Nephron progenitor cell (in vitro differentiated cells): ENCODE results near the gene GK.
"Not testable (repeated sequence)": the region's sequence is repeated elsewhere in the genome, so short reads cannot be mapped to it uniquely, and the experiment has no call there.

Source experiments
- DNase-seq: peaks from one replicate; pipeline ENCODE4 v3.0.0; 2021
- H3K27ac Mint-ChIP-seq: 2 replicates; pipeline ENCODE4 v1.8.0; 2021; ENCODE audit warnings: mild to moderate bottlenecking, moderate library complexity, mixed read lengths
- H3K27me3 Mint-ChIP-seq: 2 replicates; pipeline ENCODE4 v1.8.0; 2021; ENCODE audit warnings: mild to moderate bottlenecking, low read depth, mixed read lengths; ENCODE audit not compliant: poor library complexity
- H3K36me3 Mint-ChIP-seq: 2 replicates; pipeline ENCODE4 v1.8.0; 2021; ENCODE audit warnings: low read depth, mixed read lengths
- H3K4me1 Mint-ChIP-seq: 2 replicates; pipeline ENCODE4 v1.8.0; 2021; ENCODE audit warnings: mixed read lengths
- H3K4me3 Mint-ChIP-seq: 2 replicates; pipeline ENCODE4 v1.8.0; 2021; ENCODE audit warnings: mild to moderate bottlenecking, moderate library complexity, mixed read lengths
- H3K9me3 Mint-ChIP-seq: 2 replicates; pipeline ENCODE4 v1.8.0; 2021; ENCODE audit warnings: mild to moderate bottlenecking, moderate library complexity, mixed read lengths
- CTCF ChIP-seq: fragments of 200-600 bp; sonication (generic); IDR thresholded peaks from 2 replicates; pipeline ENCODE4 v1.5.0; 2021; ENCODE audit warnings: antibody characterized with exemption

GK gene

GRCh38 chrX:30643313-30643821 is 9.9 kb upstream of the GK start:
- H3K4me1 Mint-ChIP-seq: no peaks in the 10 kb centered on the region
- no peak for TF ChIP-seq CTCF
- no peak overlapping the region for H3K27ac Mint-ChIP-seq
- no peaks in the 10 kb centered on the region for H3K36me3 Mint-ChIP-seq
- no peak for DNase-seq
- no peak overlapping the region for H3K4me3 Mint-ChIP-seq
- H3K9me3 Mint-ChIP-seq: peaks cover 17% of the 10 kb centered on the region
- H3K27me3 Mint-ChIP-seq: no peaks in the 10 kb centered on the region

DNA sequence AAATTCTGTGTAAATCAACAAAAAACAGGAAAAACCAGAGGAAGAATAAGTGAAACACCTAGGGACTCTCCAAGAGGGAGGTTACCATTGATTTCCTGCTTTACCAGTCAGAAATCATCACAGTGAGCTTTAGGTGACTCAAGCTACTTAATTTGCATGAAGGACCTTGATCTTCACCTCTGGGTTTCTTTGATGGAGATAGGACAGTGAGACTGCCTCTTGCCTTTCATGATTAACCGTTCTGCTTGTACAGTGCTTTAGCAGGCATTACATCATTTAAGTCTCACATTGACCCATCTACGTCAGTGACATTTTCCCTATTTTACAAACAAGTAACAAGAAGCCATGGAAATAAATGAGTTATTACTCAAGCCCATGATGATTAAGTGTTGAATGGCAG is 3.4 kb upstream of the GK start:
- Mint-ChIP-seq H3K27ac (no peak overlapping the region), H3K36me3 (no peaks in the 10 kb centered on the region), H3K4me1 (peaks cover 15% of the 10 kb centered on the region), H3K9me3 (no peaks in the 10 kb centered on the region), H3K27me3 (no peaks in the 10 kb centered on the region), H3K4me3 (no peak overlapping the region)
- DNase-seq: no peak
- no peak for TF ChIP-seq CTCF

DNA sequence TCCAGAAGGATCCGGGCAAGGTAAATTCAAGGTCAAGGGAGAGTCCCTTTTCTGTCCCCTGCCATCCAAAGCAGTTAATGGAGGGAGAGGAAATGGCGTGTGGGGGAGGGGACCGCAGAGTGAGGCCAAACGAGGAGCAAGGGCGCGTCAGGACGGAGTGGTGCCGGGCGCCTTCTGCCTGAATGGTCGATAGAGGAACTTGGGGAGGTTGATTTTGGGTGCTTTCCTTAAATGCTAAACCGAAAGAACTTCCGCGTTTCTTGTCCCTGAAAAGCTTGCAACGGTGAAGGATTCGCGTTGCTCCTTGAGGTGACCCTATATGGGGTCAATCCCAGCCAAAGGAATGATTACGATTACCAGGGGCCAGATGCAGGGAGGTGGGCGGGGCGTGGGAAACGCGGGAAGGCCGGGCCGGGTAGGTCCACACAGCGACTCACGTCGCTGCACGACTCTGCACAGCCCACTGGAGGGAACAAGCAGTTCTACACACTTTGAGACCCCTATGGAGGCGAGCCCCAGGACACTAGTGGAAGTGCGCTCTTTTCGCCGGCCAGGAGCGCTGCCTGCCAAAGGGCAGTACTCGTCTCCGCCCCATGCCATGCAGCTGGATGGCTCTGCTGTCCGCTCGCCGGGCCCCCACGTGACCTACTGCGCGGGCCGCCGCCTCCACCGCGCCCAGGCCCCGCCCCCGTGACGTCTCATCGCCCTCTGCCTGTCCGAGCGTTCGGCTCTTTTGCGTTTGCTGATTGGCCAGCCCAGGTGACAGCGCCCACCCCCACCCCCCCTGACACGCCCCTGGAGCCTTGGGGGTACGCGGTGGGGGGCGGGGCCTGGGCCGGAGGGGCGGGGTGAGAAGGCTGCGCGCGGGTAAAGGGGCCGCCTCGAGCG is 452 bp upstream of the GK start:
- Mint-ChIP-seq H3K27me3 (no peaks in the 10 kb centered on the region), H3K27ac (peak overlapping the region; percentile 88), H3K36me3 (no peaks in the 10 kb centered on the region), H3K9me3 (no peaks in the 10 kb centered on the region), H3K4me3 (peak overlapping the region; percentile 89), H3K4me1 (peaks cover 15% of the 10 kb centered on the region)
- DNase-seq: peak; percentile 99
- no peak for TF ChIP-seq CTCF

GRCh38 chrX:30654386-30654785 is 1.2 kb downstream of the GK start:
- Mint-ChIP-seq H3K4me3 (peak overlapping the region; percentile 89), H3K4me1 (peaks cover 15% of the 10 kb centered on the region)
- not testable (repeated sequence) for H3K36me3 Mint-ChIP-seq, DNase-seq, H3K9me3 Mint-ChIP-seq, H3K27me3 Mint-ChIP-seq, H3K27ac Mint-ChIP-seq

- H3K36me3 Mint-ChIP-seq: no peaks in the 10 kb centered on the region
- H3K27ac Mint-ChIP-seq: no peak overlapping the region
- H3K9me3 Mint-ChIP-seq: no peaks in the 10 kb centered on the region
- peak overlapping the region; percentile 89 for H3K4me3 Mint-ChIP-seq
- no peak for DNase-seq
- no peaks in the 10 kb centered on the region for H3K27me3 Mint-ChIP-seq
- TF ChIP-seq CTCF: no peak
- H3K4me1 Mint-ChIP-seq: peaks cover 15% of the 10 kb centered on the region
Measured at GRCh38 chrX:30654989-30655607, 1.9 kb downstream of the GK start.

DNA sequence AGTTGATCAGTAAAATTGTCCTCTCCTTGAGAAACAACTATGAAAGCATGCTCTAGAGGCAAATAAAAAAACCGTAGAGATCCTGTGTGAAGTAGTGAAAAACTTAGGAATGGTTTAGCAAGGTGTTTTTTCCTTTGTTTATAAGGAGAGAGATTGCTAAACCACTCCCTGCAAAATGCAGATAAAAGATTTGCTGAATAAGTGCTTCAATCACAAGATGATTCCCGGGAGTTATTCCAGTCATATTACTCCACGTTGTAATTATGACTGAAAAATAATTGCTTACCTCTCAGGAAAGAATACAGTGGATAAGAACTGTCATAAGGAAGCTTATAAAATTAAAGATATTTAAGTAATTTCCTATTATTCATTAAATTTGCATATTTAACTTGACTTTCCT is 2.8 kb downstream of the GK start:
- TF ChIP-seq CTCF: no peak
- Mint-ChIP-seq H3K36me3 (no peaks in the 10 kb centered on the region), H3K9me3 (no peaks in the 10 kb centered on the region)

More for the DNA sequence above, 2.8 kb downstream of the GK start:
- DNase-seq: no peak
- no peaks in the 10 kb centered on the region for H3K27me3 Mint-ChIP-seq
- H3K4me3 Mint-ChIP-seq: no peak overlapping the region
- H3K27ac Mint-ChIP-seq: no peak overlapping the region
- peaks cover 16% of the 10 kb centered on the region for H3K4me1 Mint-ChIP-seq
